ENCODE results near the gene SMAD6. TPM values are rescaled to one million over a fixed set of nuclear protein-coding genes. Genes with fewer than 3 reads are reported as not detected.

The SMAD6 gene
- total RNA-seq, 6 experiments from 2014 or later: 10.5 to 17.2 (median 12.3) TPM

DNA sequence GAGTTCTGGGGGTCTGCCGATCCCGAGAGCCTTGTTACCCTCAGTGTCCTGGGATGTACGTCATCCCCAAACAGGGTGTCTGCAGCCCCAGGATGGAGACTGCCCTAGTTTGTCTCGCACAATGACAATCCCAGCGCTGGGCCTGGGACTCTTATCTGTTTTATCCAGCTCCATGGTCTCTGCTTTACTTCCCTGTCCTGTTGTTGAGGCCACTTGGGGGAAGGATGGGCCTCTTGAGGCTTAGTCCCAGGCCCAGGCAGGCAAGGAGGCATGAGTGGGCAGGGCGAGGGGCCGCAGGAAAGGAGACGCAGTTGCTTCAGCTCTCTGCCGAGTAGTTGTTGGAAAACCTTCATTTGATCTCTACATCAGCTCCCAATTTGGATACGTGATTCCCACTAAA, 17.4 kb downstream of the SMAD6 start:
- peaks cover 0 to 19% (median 7%) of the 10 kb centered on the region in 4 donors for H3K4me1 ChIP-seq

DNA sequence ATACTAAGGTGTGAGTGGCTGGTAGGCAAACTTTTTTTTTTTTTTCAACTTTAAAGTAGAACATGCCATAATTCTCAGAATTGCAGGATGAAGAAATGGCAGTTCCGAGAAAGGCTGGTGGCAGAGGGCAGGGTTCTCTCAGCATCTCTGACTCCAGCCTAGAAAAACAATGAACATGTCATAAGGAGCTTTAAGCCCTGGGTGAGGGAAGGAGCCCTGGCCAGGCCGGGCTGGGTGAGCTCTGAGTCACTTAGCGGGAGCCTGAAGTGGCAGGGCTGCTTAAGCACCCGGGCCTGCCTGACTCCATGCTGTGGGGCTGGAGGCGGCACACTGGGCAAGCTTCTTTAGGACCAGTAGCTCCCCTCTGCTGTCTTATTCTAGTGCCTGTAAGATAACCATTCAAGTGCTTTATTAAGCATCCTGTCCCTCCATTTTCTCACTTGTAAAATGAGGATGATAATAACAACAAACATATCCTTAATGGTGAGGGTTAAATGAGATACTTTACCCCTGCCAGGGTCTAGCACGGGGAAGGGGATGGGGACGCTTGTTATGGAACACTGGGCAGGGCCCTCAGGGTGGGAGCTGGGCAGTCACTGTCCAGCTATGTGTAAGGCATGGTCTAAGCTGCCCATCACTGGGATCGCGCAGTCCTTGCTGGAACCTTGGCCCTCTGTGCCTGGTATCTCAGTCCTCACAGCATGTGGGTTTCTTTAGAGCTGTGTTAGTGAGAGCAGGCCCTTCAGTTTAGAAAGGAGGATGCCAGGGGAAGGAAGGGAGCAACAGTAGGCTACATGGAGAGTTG, 18.4 kb downstream of the SMAD6 start:
- no peaks in the 10 kb centered on the region for H3K9me3 ChIP-seq
- no peak overlapping the region for H3K27ac ChIP-seq
- no peak for ATAC-seq
- no peak for DNase-seq
- no peaks in the 10 kb centered on the region for H3K27me3 ChIP-seq
- TF ChIP-seq, protein P1, sequence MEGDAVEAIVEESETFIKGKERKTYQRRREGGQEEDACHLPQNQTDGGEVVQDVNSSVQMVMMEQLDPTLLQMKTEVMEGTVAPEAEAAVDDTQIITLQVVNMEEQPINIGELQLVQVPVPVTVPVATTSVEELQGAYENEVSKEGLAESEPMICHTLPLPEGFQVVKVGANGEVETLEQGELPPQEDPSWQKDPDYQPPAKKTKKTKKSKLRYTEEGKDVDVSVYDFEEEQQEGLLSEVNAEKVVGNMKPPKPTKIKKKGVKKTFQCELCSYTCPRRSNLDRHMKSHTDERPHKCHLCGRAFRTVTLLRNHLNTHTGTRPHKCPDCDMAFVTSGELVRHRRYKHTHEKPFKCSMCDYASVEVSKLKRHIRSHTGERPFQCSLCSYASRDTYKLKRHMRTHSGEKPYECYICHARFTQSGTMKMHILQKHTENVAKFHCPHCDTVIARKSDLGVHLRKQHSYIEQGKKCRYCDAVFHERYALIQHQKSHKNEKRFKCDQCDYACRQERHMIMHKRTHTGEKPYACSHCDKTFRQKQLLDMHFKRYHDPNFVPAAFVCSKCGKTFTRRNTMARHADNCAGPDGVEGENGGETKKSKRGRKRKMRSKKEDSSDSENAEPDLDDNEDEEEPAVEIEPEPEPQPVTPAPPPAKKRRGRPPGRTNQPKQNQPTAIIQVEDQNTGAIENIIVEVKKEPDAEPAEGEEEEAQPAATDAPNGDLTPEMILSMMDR (IDR thresholded peaks at IDR 0.05): no peak
- H3K4me1 ChIP-seq: peaks cover 0 to 10% (median 2%) of the 10 kb centered on the region in 4 donors
- intact Hi-C loops (cut with DNase I): no loop called here
- H3K36me3 ChIP-seq: no peaks in the 10 kb centered on the region
- no peak overlapping the region for H3K4me3 ChIP-seq
- WGBS (ENCODE audit: insufficient coverage, low coverage, low lambda C conversion rate, missing lambda C conversion rate): 75% methylated on average over 5 of the region's 9 CpGs

More for the DNA sequence above, 17.4 kb downstream of the SMAD6 start:
- DNase-seq: no peak
- WGBS (ENCODE audit: insufficient coverage, low coverage, low lambda C conversion rate, missing lambda C conversion rate): 89% methylated on average over 4 of the region's 10 CpGs
- TF ChIP-seq POLR2A (IDR thresholded peaks at IDR 0.05): no peak
- TF ChIP-seq, protein P1 (IDR thresholded peaks at IDR 0.05): no peak
- intact Hi-C loops (cut with DNase I): no loop called here
- Histone ChIP-seq H3K27me3 (no peaks in the 10 kb centered on the region), H3K27ac (no peak overlapping the region), H3K36me3 (no peaks in the 10 kb centered on the region), H3K9me3 (no peaks in the 10 kb centered on the region), H3K4me3 (no peak overlapping the region)
- ATAC-seq: no peak

DNA sequence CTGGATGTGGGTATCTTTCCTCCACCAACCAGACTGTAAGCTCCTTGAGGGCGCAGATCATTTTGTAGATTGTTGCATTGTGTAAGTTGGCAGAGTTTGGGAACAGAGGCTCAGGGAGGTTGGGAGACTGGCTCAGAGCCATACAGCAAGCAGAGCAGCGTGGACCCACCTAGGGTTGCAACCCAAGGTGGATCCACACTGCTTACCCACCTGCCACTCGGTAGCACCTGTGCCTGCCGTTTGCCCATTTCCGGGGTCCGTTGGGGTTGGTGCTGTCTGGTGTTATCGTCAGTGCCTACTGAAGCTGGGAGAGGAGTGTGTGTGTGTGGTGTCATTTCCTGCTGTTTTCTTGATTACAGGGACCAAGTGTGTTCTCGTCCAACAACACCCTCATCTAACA, 19.0 kb downstream of the SMAD6 start:
- Histone ChIP-seq H3K9me3 (no peaks in the 10 kb centered on the region), H3K27me3 (no peaks in the 10 kb centered on the region), H3K27ac (no peak overlapping the region), H3K4me1 (peaks cover 0 to 3% (median 0%) of the 10 kb centered on the region in 4 donors), H3K4me3 (no peak overlapping the region), H3K36me3 (no peaks in the 10 kb centered on the region)
- 80% methylated on average over 1 of the region's 8 CpGs for WGBS (ENCODE audit: insufficient coverage, low coverage, low lambda C conversion rate, missing lambda C conversion rate)
- intact Hi-C loops (cut with DNase I): no loop called here
- ATAC-seq (no peak), DNase-seq (no peak)
- no peak for TF ChIP-seq POLR2A (IDR thresholded peaks at IDR 0.05)
- TF ChIP-seq, protein P1 (IDR thresholded peaks at IDR 0.05): no peak

DNA sequence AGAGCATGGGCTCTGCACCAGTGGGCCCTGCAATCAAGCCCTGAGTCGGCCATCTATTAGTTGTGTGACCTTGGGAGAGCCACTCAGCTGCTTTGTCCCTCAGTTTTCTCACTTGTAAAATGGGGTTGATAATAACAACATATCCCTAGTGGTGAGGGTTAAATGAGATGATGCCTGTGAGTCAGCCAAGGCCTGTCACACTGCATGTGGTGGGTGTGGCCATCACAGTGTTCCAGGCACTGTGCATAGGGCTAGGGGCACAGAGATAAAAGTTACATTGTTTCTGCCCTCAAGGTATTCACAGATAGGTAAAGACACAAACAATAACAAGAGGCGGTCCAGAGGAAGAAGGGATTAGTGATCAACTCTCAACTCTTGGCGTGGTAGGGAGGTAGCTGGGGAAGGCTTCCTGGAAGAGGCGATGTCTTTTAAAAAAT, 19.5 kb downstream of the SMAD6 start:
- intact Hi-C loops (cut with DNase I): no loop called here
- H3K27ac ChIP-seq: no peak overlapping the region
- no peaks in the 10 kb centered on the region for H3K9me3 ChIP-seq
- no peak overlapping the region for H3K4me3 ChIP-seq
- no peaks in the 10 kb centered on the region for H3K36me3 ChIP-seq
- ATAC-seq (no peak), DNase-seq (no peak)
- TF ChIP-seq POLR2A (IDR thresholded peaks at IDR 0.05): no peak
- TF ChIP-seq, protein P1 (IDR thresholded peaks at IDR 0.05): no peak
- 87% methylated on average over 4 of the region's 4 CpGs for WGBS (ENCODE audit: insufficient coverage, low coverage, low lambda C conversion rate, missing lambda C conversion rate)
- H3K4me1 ChIP-seq: no peaks in the 10 kb centered on the region
- no peaks in the 10 kb centered on the region for H3K27me3 ChIP-seq

Measured in right lobe of liver (tissue), 6 donors.